K562 (cell line): ENCODE results near the gene LRRTM4. TPM values are rescaled to one million over a fixed set of nuclear protein-coding genes. Genes with fewer than 3 reads are reported as not detected.

Experiments
- ATAC-seq: fragments of 200-7000 bp; cut with Tn5 transposase; 3 replicates; pipeline ENCODE4 v1.9.1; 2020; ENCODE audit warnings: moderate library complexity
- BruUV-seq: library from RNA; stranded (reverse); fragments of 400-500 nt; replicated peaks from 2 replicates; lab custom pipeline; 2021; lab: Mats Ljungman, UMichigan
- CTCF ChIA-PET: fragments of 300-600 bp; formaldehyde crosslinking; extraction: SDS; loops from one replicate; lab custom pipeline; 2021; ENCODE audit warnings: low intra/inter-chr PET ratio; lab: Yijun Ruan, JAX
- POLR2A ChIA-PET: fragments of 300-600, 350-650 bp; sonication (Branson Sonifier 250); formaldehyde crosslinking; extraction: SDS; loops from one replicate; lab custom pipeline; 2021; ENCODE audit warnings: antibody characterized with exemption, inconsistent platforms; lab: Yijun Ruan, JAX
- DNase-seq, 4 experiments: peaks; one replicate each; pipeline versions ENCODE4 v3.0.0 to v3.0.0-alpha.2; 2011 to 2018; ENCODE audit warnings: low spot score in 3 of 4, mixed read lengths in 3 of 4; ENCODE audit errors: extremely low read depth in 1 of 4
- FAIRE-seq: peaks from 2 replicates; lab custom pipeline; 2011; peaks lifted over from hg19 to GRCh38; lab: Jason Lieb, UNC
- H2AFZ ChIP-seq: 2 replicates; pipeline ENCODE4 v1.6.0; 2011; ENCODE audit warnings: low read depth, low read length, control low read depth, inconsistent platforms
- H3K27ac ChIP-seq: fragments of 200-600 bp; 3 replicates; pipeline ENCODE4 v1.8.0; 2011; ENCODE audit warnings: low read depth, mild to moderate bottlenecking, control low read depth, inconsistent platforms, low read length, moderate library complexity, mixed read lengths; ENCODE audit errors: extremely low read depth
- H3K27me3 ChIP-seq, 2 experiments: fragments of 300-600 bp in 1 of 2; 2 replicates in 1 of 2; 3 replicates in 1 of 2; pipeline versions ENCODE4 v1.6.0 to v1.8.0; 2011; ENCODE audit warnings: inconsistent platforms in 2 of 2, low read length in 2 of 2, mild to moderate bottlenecking in 1 of 2, mixed read lengths in 1 of 2, moderate library complexity in 1 of 2; ENCODE audit not compliant: control insufficient read depth in 2 of 2, insufficient read depth in 2 of 2
- H3K36me3 ChIP-seq: fragments of 300-600 bp; 3 replicates; pipeline ENCODE4 v1.8.0; 2011; ENCODE audit warnings: mild to moderate bottlenecking, low read length, inconsistent platforms; ENCODE audit not compliant: control insufficient read depth, insufficient read depth
- H3K4me1 ChIP-seq, 2 experiments: fragments of 200-600 bp in 1 of 2; replicated peaks in 1 of 2; 2 replicates in 1 of 2; 3 replicates in 1 of 2; pipeline versions ENCODE4 v1.5.1 to v1.8.0; 2011; ENCODE audit warnings: inconsistent platforms in 2 of 2, low read length in 2 of 2, mild to moderate bottlenecking in 1 of 2, mixed read lengths in 1 of 2, moderate library complexity in 1 of 2; ENCODE audit not compliant: control insufficient read depth in 2 of 2, insufficient read depth in 2 of 2
- H3K4me2 ChIP-seq: 2 replicates; pipeline ENCODE4 v1.6.1; 2011; ENCODE audit warnings: low read length, control low read depth, inconsistent platforms, mixed read lengths; ENCODE audit not compliant: insufficient read depth
- H3K4me3 ChIP-seq: fragments of 200-600 bp; sonication (generic), shearing (Covaris generic); 2 replicates; pipeline ENCODE4 v1.5.1; 2016; ENCODE audit warnings: control low read depth, inconsistent platforms
- H3K79me2 ChIP-seq: fragments of 200-600 bp; 3 replicates; pipeline ENCODE4 v1.8.0; 2011; ENCODE audit warnings: low read length, inconsistent platforms; ENCODE audit not compliant: control insufficient read depth, insufficient read depth
- H3K9ac ChIP-seq, 2 experiments: 2 replicates each; pipeline versions ENCODE4 v1.6.0 to v1.6.1; 2011; ENCODE audit warnings: low read depth in 2 of 2, low read length in 2 of 2, control low read depth in 1 of 2, inconsistent platforms in 1 of 2, mild to moderate bottlenecking in 1 of 2, mixed read lengths in 1 of 2; ENCODE audit not compliant: insufficient read depth in 1 of 2
- H3K9me1 ChIP-seq: one replicate; pipeline ENCODE4 v1.6.0; 2011; ENCODE audit warnings: inconsistent platforms, mild to moderate bottlenecking, low read length, moderate library complexity; ENCODE audit not compliant: control insufficient read depth, insufficient read depth
- H3K9me3 ChIP-seq: replicated peaks from 2 replicates; pipeline ENCODE4 v1.5.1; 2011; ENCODE audit warnings: low read depth, low read length, inconsistent platforms; ENCODE audit not compliant: control insufficient read depth, insufficient read depth
- H4K20me1 ChIP-seq: replicated peaks from 2 replicates; pipeline ENCODE4 v1.6.1; 2011; ENCODE audit warnings: low read length, inconsistent platforms, mixed read lengths; ENCODE audit not compliant: control insufficient read depth, insufficient read depth
- CBFA2T2 ChIP-seq: fragments of 450-650 bp; conservative IDR thresholded peaks from 2 replicates; pipeline ENCODE4 v1.6.1; 2017; ENCODE audit warnings: mild to moderate bottlenecking
- CBFA2T3 ChIP-seq: fragments of 450-650 bp; IDR thresholded peaks from 2 replicates; pipeline ENCODE4 v1.6.1; 2017
- CBX2 ChIP-seq: fragments of 200-600 bp; sonication (generic); IDR thresholded peaks from one replicate; pipeline ENCODE4 v1.6.1; 2012; ENCODE audit warnings: mild to moderate bottlenecking, low read length, inconsistent platforms; ENCODE audit not compliant: insufficient read depth, poor library complexity, severe bottlenecking
- CREB1 ChIP-seq, 2 experiments: sonication (generic) in 1 of 2; formaldehyde crosslinking in 1 of 2; IDR thresholded peaks; 2 replicates each; pipeline versions ENCODE4 v1.6.1 to v1.8.0; 2012 to 2022; ENCODE audit warnings: inconsistent platforms in 1 of 2, mild to moderate bottlenecking in 1 of 2, missing genetic modification reagents in 1 of 2, moderate library complexity in 1 of 2
- CREBBP ChIP-seq: IDR thresholded peaks from one replicate; pipeline ENCODE4 v1.6.1; 2012; ENCODE audit warnings: low read depth, mild to moderate bottlenecking, control low read depth, inconsistent platforms, low read length
- DDX20 ChIP-seq: fragments of 450-650 bp; IDR thresholded peaks from 2 replicates; pipeline ENCODE4 v1.6.1; 2016; ENCODE audit warnings: missing genetic modification characterization, low read depth, mild to moderate bottlenecking, missing compliant biosample characterization, moderate library complexity
- HBP1 ChIP-seq: fragments of 450-650 bp; formaldehyde crosslinking; IDR thresholded peaks from 2 replicates; pipeline ENCODE4 v1.4.0; 2022; ENCODE audit warnings: missing genetic modification characterization
- HDAC8 ChIP-seq: fragments of 450-650 bp; IDR thresholded peaks from 2 replicates; pipeline ENCODE4 v1.6.1; 2016; ENCODE audit warnings: mild to moderate bottlenecking, missing genetic modification characterization, moderate library complexity, missing compliant biosample characterization
- HOXB6 ChIP-seq: fragments of 250-450 bp; sonication (Bioruptor Pico); IDR thresholded peaks from 2 replicates; pipeline ENCODE4 v1.5.1; 2022; ENCODE audit warnings: mild to moderate bottlenecking, borderline replicate concordance
- IRF2 ChIP-seq: sonication (generic); formaldehyde crosslinking; IDR thresholded peaks from 2 replicates; pipeline ENCODE4 v1.8.1; 2022; ENCODE audit warnings: mild to moderate bottlenecking, missing genetic modification reagents
- L3MBTL2 ChIP-seq: fragments of 450-650 bp; IDR thresholded peaks from 2 replicates; pipeline ENCODE4 v1.6.1; 2016; ENCODE audit warnings: mild to moderate bottlenecking, moderate library complexity
- MYBL2 ChIP-seq, 2 experiments: fragments of 450-650 bp in 1 of 2; sonication (generic) in 1 of 2; formaldehyde crosslinking in 1 of 2; IDR thresholded peaks; 2 replicates each; pipeline versions ENCODE4 v1.6.1 to v1.8.1; 2017 to 2022; ENCODE audit warnings: borderline replicate concordance in 1 of 2, inconsistent platforms in 1 of 2, low read depth in 1 of 2, mild to moderate bottlenecking in 1 of 2, missing genetic modification reagents in 1 of 2, moderate library complexity in 1 of 2
- THAP7 ChIP-seq: fragments of 250-450 bp; sonication (Bioruptor Pico); IDR thresholded peaks from 2 replicates; pipeline ENCODE4 v1.5.0; 2021
- YY1 ChIP-seq, 3 experiments: IDR thresholded peaks; 2 replicates each; pipeline ENCODE4 v1.6.1; 2011; ENCODE audit warnings: low read length in 2 of 3, mild to moderate bottlenecking in 2 of 3, moderate library complexity in 2 of 3, borderline replicate concordance in 1 of 3, control low read depth in 1 of 3, low read depth in 1 of 3; ENCODE audit not compliant: insufficient read depth in 3 of 3, insufficient replicate concordance in 2 of 3, control insufficient read depth in 1 of 3, insufficient read length in 1 of 3; ENCODE audit errors: extremely low read depth in 1 of 3
- ZNF184 ChIP-seq: sonication (generic); formaldehyde crosslinking; IDR thresholded peaks from 2 replicates; pipeline ENCODE4 v1.5.0; 2020; ENCODE audit warnings: missing genetic modification reagents
- WGBS: fragments of 100-300 bp; shearing (Covaris generic); methylation state at CpG from one replicate; pipeline ENCODE4 v1.1.6; 2016; ENCODE audit warnings: low coverage, mixed read lengths; ENCODE audit not compliant: insufficient coverage; ENCODE audit errors: missing lambda C conversion rate; 5-methylcytosine and 5-hydroxymethylcytosine counted together
- in situ Hi-C: fragments of 300-500 bp; cut with MboI; formaldehyde crosslinking; loops from 4 replicates; pipeline ENCODE4 v1.15.0; 2018; ENCODE audit warnings: inconsistent platforms, mixed read lengths
- intact Hi-C: fragments of 100-400 bp; cut with micrococcal nuclease; formaldehyde crosslinking; loops from 2 replicates; pipeline ENCODE4 v1.14.2; 2022
- polyA plus RNA-seq, 8 experiments: library from polyadenylated mRNA; depleted of rRNA in 4 of 8; stranded (reverse) in 5 of 8; unstranded in 3 of 8; fragments of >200 nt; fragmentation: Nextera tagmentation in 2 of 8; fragmentation: Illumina TruSeq in 1 of 8; extraction: Ambion mirVana in 2 of 8; extraction: Trizol in 1 of 8; gene quantifications; 2 replicates each; pipeline versions ENCODE4 v1.2.1 to v1.2.3, GENCODE V29; 2011 to 2014; ENCODE audit warnings: inconsistent platforms in 1 of 8, missing spikeins in 1 of 8
- total RNA-seq, 7 experiments: library from RNA; depleted of rRNA in 6 of 7; stranded (reverse); fragments of >200 nt in 6 of 7; fragmentation: Illumina TruSeq in 2 of 7; extraction: Trizol in 2 of 7; gene quantifications; 2 replicates each; pipeline versions ENCODE4 v1.2.1 to v1.2.3, GENCODE V29; 2011 to 2021; ENCODE audit warnings: low replicate concordance in 1 of 7

LRRTM4 gene
- total and polyA plus RNA-seq, 9 of the 15 experiments (the other 6 are each of a cell fraction or from before 2014, with no cell fraction given): 0.04 TPM; not detected in 6

- no peak for DNase-seq
- Histone ChIP-seq H3K79me2 (no peaks in the 10 kb centered on the region), H3K9ac (no peak overlapping the region), H3K4me2 (no peak overlapping the region), H3K9me1 (no peaks in the 10 kb centered on the region), H3K36me3 (no peaks in the 10 kb centered on the region), H3K4me1 (no peaks in the 10 kb centered on the region), H3K27ac (no peak overlapping the region), H3K4me3 (no peak overlapping the region), H3K27me3 (no peaks in the 10 kb centered on the region), H3K9me3 (no peaks in the 10 kb centered on the region), H2AFZ (no peak overlapping the region), H4K20me1 (no peaks in the 10 kb centered on the region)
- ATAC-seq: no peak
- intact Hi-C loops (no loop called here), in situ Hi-C loops (no loop called here)
- no TSS peak for BruUV-seq
- FAIRE-seq: no peak
- POLR2A ChIA-PET: no interaction called here
- CTCF ChIA-PET: no interaction called here
- TF ChIP-seq CBFA2T2 (no peak), HOXB6 (CRISPR knock-in tag) (no peak), HBP1 (no peak), YY1 (IDR thresholded peaks at IDR 0.05; ENCODE audit: borderline replicate concordance in 1 of 3, control insufficient read depth in 1 of 3, extremely low read depth in 1 of 3, insufficient read depth in 3 of 3, insufficient read length in 1 of 3, insufficient replicate concordance in 2 of 3, low read depth in 1 of 3, low read length in 2 of 3) (no peak), CREBBP (no peak), ZNF184 (CRISPR knock-in tag) (no peak), MYBL2 (IDR thresholded peaks at IDR 0.05; ENCODE audit: low read depth) (no peak), MYBL2 (CRISPR knock-in tag; IDR thresholded peaks at IDR 0.05; ENCODE audit: borderline replicate concordance) (no peak), L3MBTL2 (no peak), HDAC8 (tag) (no peak), IRF2 (CRISPR knock-in tag) (no peak), CBFA2T3 (no peak), CBX2 (no peak), CREB1 (IDR thresholded peaks at IDR 0.05) (no peak), CREB1 (CRISPR knock-in tag; IDR thresholded peaks at IDR 0.05) (no peak), DDX20 (tag) (no peak), THAP7 (CRISPR knock-in tag) (no peak)
- 0% methylated on average over 2 of the region's 2 CpGs for WGBS
These were observed 467.2 kb downstream of the LRRTM4 start for GRCh38 chr2:77054938-77055337.
